GM19455 (cell line): ENCODE results near the gene KCNQ5.

Experiments used
- ATAC-seq: cut with Tn5 transposase; IDR thresholded peaks from one replicate; pipeline ENCODE4 v1.9.1; 2021; ENCODE audit not compliant: unreplicated experiment

Gene KCNQ5

GRCh38 chr6:72675396-72675795 lies 53.5 kb downstream of the KCNQ5 start:
- no peak for ATAC-seq

- ATAC-seq: no peak
Observed at GRCh38 chr6:72676995-72677394, 55.1 kb downstream of the KCNQ5 start.

- ATAC-seq: no peak
Observed at GRCh38 chr6:72677740-72678139, 55.9 kb downstream of the KCNQ5 start.

GRCh38 chr6:72683797-72684196 lies 61.9 kb downstream of the KCNQ5 start:
- ATAC-seq: peak; percentile 93

DNA sequence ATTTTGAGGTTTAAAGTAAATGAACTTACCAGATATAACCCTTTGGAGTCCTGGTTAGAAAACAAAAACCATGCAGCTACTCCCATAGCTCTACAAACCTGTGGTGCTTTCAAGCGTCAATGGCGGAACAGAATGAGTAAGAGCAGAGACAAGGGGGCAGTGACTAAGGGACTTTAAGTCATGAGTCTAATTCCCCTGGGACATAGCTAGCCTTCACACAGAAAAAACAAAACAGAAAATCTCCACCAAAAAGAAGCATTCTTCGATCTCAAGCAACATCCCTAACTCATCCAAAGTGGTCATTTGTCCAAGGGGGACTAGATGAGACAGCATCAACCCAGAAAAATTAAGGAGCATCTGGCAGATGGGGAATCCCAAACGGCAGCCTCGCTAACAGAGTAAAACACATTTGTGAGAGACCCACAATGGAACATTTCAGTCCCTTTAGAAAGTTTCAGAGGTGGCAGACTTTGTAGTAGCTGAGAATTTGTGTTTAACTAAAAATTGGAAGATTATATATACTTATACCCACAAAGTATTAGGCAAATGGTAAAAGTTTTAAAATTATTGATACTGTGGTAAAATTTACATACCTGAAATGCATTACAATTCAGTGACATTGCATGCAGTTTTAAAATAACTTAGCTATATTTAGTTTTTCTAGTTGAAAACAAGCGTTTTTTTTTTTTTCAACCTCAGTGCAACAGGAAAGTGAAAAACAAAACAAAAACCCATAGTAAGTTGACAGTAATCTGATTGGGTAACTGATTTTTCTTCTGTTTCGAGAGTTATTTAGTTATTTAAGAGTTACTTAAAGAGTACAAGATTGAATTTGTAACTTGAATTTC lies 67.5 kb downstream of the KCNQ5 start:
- peak; percentile 83 for ATAC-seq

DNA sequence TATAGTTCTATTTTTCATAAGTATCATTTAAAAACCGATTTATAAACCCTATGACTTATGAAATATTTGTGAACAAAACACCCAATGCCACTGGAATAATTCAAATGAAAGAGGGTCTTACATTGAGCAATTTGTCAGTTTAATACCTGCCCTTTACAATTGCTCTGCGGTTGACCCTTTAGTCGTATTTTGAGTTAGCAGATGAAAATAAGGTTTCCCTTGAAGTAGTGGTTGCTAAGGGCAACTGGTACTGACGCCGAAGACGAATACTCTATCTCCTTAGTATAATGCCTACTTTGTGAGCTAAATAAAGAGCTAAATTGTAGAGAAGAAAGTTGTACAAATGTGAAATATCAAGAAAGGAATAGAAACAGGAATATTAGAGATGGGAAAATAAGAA lies 69.4 kb downstream of the KCNQ5 start:
- no peak for ATAC-seq

DNA sequence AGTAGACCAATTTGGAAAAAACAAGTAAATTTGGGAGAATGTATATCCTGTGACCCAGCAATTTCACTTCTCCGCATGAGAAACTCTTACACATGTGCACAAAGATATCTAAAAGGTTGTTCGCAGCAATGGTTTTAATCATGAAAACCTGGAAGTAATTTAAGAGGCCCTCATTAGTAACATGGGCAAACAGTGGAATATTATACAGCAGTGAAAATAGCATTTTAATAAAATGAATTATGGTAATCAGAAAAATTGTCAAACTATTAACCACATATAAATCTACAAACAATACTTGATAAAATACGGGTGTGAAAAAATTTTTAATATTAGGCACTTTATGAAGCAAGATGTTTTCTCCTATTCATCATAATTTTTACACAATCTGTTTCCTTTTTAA lies 74.2 kb downstream of the KCNQ5 start:
- no peak for ATAC-seq

DNA sequence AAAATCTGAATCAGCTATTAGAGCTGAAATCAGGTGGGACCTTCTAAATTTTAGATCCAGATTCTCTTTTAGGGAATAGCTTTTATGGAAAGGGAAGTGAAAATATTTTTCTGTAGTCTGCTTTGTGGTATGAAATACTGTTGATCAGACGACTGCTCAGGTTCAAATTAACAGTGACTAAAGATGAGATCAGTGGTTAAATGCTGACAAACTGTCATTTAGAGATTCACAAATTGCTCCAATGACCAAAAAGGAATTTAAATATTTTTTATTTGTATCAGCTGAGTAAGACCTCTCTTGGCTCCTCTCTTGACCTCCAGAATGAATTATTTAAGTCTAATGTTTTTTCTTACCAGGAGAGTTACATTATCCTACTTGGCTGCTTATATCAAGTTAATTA lies 77.3 kb downstream of the KCNQ5 start:
- ATAC-seq: no peak

- no peak for ATAC-seq
Observed at GRCh38 chr6:72702421-72702820, 80.6 kb downstream of the KCNQ5 start.

GRCh38 chr6:72703093-72703492 lies 81.2 kb downstream of the KCNQ5 start:
- ATAC-seq: no peak

- no peak for ATAC-seq
Observed at GRCh38 chr6:72704979-72705378, 83.1 kb downstream of the KCNQ5 start.

- ATAC-seq: no peak
Observed at GRCh38 chr6:72709431-72709830, 87.6 kb downstream of the KCNQ5 start.

GRCh38 chr6:72711731-72712130 lies 89.9 kb downstream of the KCNQ5 start:
- ATAC-seq: no peak

GRCh38 chr6:72712910-72713309 lies 91.0 kb downstream of the KCNQ5 start:
- ATAC-seq: no peak

GRCh38 chr6:72715119-72715518 lies 93.3 kb downstream of the KCNQ5 start:
- ATAC-seq: no peak

DNA sequence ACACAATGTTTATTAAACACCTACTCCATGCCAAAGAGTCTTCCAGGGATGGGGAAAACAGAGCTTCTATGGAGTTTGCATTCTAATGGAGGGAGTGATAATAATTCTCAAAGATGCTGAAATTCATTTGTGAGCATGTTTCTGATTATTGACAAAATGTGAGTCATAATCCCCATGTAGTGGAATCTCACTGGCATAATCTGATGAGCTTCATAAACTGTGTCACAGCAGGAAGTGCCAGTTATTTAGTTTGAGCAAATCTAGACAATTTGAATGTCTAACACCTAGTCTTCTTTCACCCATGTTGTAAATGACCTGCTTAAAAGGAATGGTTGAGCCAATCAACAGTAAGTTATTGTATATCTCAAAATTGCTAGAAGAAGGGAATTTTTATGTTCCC lies 95.1 kb downstream of the KCNQ5 start:
- no peak for ATAC-seq

DNA sequence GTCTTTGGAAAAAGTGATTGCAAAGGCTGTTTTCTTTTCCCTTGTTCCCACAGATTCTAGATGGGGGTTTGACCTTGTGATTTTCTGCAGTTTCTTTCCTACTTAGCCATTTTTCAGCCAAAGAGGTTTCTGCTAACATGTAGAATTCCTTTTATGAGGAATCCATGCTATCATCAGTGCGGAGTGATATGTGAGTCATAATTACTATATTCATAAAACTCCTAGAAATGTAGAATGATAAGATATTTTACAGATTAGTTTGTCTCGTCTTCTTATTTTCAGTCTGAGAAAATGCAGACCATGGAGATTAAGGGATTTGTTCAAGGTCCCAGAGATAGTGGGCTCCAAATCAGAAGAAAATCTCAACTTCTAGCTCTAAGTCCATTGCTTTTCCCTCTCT lies 98.6 kb downstream of the KCNQ5 start:
- no peak for ATAC-seq

- ATAC-seq: no peak
Observed at GRCh38 chr6:72721346-72721745, 99.5 kb downstream of the KCNQ5 start.

- peak; percentile 83 for ATAC-seq
Observed at GRCh38 chr6:72724545-72724944, 102.7 kb downstream of the KCNQ5 start.

GRCh38 chr6:72728706-72729343 lies 107.0 kb downstream of the KCNQ5 start:
- ATAC-seq: no peak

GRCh38 chr6:72733045-72733444 lies 111.2 kb downstream of the KCNQ5 start:
- ATAC-seq: no peak

GRCh38 chr6:72738091-72738490 lies 116.2 kb downstream of the KCNQ5 start:
- no peak for ATAC-seq

DNA sequence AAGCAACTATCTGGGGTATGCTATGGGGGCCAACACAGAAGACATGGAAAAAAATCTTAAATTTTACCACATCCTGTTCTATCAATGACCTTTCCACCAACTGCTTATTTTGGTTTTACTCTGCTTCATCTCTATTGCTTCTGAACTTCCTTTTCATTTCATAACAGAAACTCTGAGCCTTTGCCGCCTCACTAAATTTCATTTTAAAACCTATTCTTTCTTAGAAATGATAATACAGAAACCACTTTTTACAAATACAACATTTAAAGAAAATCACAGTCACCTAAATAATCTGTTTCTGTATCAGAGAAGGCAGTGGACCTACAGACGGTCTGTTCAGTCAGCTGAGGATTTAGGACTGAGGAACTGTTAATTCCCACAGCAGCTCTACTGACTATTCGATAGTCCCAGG lies 117.5 kb downstream of the KCNQ5 start:
- ATAC-seq: peak; percentile 60
